SK-N-SH treated with all-trans-retinoic acid at 6 μM for 48 hours (cell line): Measurements from ENCODE around the gene SLC41A3.

Experiments used
- ATAC-seq: fragments of 200-7000 bp; cut with Tn5 transposase; 3 replicates; pipeline ENCODE4 v1.9.1; 2020; ENCODE audit warnings: mild to moderate bottlenecking, moderate library complexity
- ARNTL ChIP-seq: fragments of 450-650 bp; formaldehyde crosslinking; IDR thresholded peaks from 2 replicates; pipeline ENCODE4 v1.5.0; 2020; ENCODE audit warnings: low read depth, mild to moderate bottlenecking, moderate library complexity, borderline replicate concordance
- BACH2 ChIP-seq: fragments of 250-450 bp; sonication (Bioruptor Pico); IDR thresholded peaks from 2 replicates; pipeline ENCODE4 v1.9.0; 2021; ENCODE audit warnings: mild to moderate bottlenecking, borderline replicate concordance
- CREB5 ChIP-seq: fragments of 250-450 bp; sonication (Bioruptor Pico); IDR thresholded peaks from 2 replicates; pipeline ENCODE4 v1.5.1; 2020; ENCODE audit warnings: low read depth, mild to moderate bottlenecking, moderate library complexity
- CSDC2 ChIP-seq: fragments of 250-450 bp; sonication (Bioruptor Pico); IDR thresholded peaks from 2 replicates; pipeline ENCODE4 v1.5.0; 2020; ENCODE audit warnings: mild to moderate bottlenecking, moderate library complexity
- CSRNP3 ChIP-seq: fragments of 250-450 bp; sonication (Bioruptor Pico); IDR thresholded peaks from 2 replicates; pipeline ENCODE4 v1.5.1; 2021; ENCODE audit warnings: mild to moderate bottlenecking, moderate library complexity
- ESRRG ChIP-seq: fragments of 250-450 bp; sonication (Bioruptor Pico); IDR thresholded peaks from 2 replicates; pipeline ENCODE4 v1.6.1; 2021; ENCODE audit warnings: mild to moderate bottlenecking
- GLIS3 ChIP-seq: fragments of 250-450 bp; sonication (Bioruptor Pico); IDR thresholded peaks from 2 replicates; pipeline ENCODE4 v1.5.0; 2020; ENCODE audit warnings: mild to moderate bottlenecking, moderate library complexity
- ISL1 ChIP-seq: fragments of 250-450 bp; sonication (Bioruptor Pico); IDR thresholded peaks from 2 replicates; pipeline ENCODE4 v2.1.2; 2022; ENCODE audit warnings: mild to moderate bottlenecking, moderate library complexity
- OSR1 ChIP-seq: fragments of 250-450 bp; sonication (Bioruptor Pico); IDR thresholded peaks from 2 replicates; pipeline ENCODE4 v1.8.0; 2022; ENCODE audit warnings: moderate library complexity, mild to moderate bottlenecking, inconsistent platforms
- PATZ1 ChIP-seq: fragments of 250-450 bp; sonication (Bioruptor Pico); IDR thresholded peaks from 2 replicates; pipeline ENCODE4 v1.8.0; 2020; ENCODE audit warnings: mild to moderate bottlenecking, moderate library complexity, borderline replicate concordance
- POU6F1 ChIP-seq: fragments of 250-450 bp; sonication (Bioruptor Pico); IDR thresholded peaks from 2 replicates; pipeline ENCODE4 v1.8.0; 2021; ENCODE audit warnings: low read depth, mild to moderate bottlenecking, moderate library complexity, borderline replicate concordance
- PPARA ChIP-seq: fragments of 250-450 bp; sonication (Bioruptor Pico); IDR thresholded peaks from 2 replicates; pipeline ENCODE4 v1.5.0; 2020; ENCODE audit warnings: mild to moderate bottlenecking, borderline replicate concordance
- RARB ChIP-seq: fragments of 250-450 bp; sonication (Bioruptor Pico); IDR thresholded peaks from 2 replicates; pipeline ENCODE4 v1.8.0; 2021; ENCODE audit warnings: mild to moderate bottlenecking, moderate library complexity
- SNAI2 ChIP-seq: fragments of 250-450 bp; sonication (Bioruptor Pico); IDR thresholded peaks from 2 replicates; pipeline ENCODE4 v1.5.0; 2020; ENCODE audit warnings: mild to moderate bottlenecking, moderate library complexity
- TCF4 ChIP-seq: fragments of 250-450 bp; sonication (Bioruptor Pico); IDR thresholded peaks from 2 replicates; pipeline ENCODE4 v1.8.0; 2021; ENCODE audit warnings: mild to moderate bottlenecking, moderate library complexity, borderline replicate concordance
- TOX ChIP-seq: fragments of 250-450 bp; sonication (Bioruptor Pico); IDR thresholded peaks from 2 replicates; pipeline ENCODE4 v1.8.0; 2021; ENCODE audit warnings: mild to moderate bottlenecking, moderate library complexity, borderline replicate concordance
- ZC3H10 ChIP-seq: fragments of 250-450 bp; sonication (Bioruptor Pico); IDR thresholded peaks from 2 replicates; pipeline ENCODE4 v1.5.1; 2021; ENCODE audit warnings: mild to moderate bottlenecking, moderate library complexity
- ZFP3 ChIP-seq: fragments of 250-450 bp; sonication (Bioruptor Pico); IDR thresholded peaks from 2 replicates; pipeline ENCODE4 v1.5.0; 2020; ENCODE audit warnings: mild to moderate bottlenecking, moderate library complexity
- ZFP30 ChIP-seq: fragments of 450-650 bp; formaldehyde crosslinking; IDR thresholded peaks from 2 replicates; pipeline ENCODE4 v1.5.0; 2022; ENCODE audit warnings: mild to moderate bottlenecking, moderate library complexity
- ZNF565 ChIP-seq: fragments of 450-650 bp; formaldehyde crosslinking; conservative IDR thresholded peaks from 2 replicates; pipeline ENCODE4 v1.5.0; 2020; ENCODE audit warnings: low read depth, mild to moderate bottlenecking, moderate library complexity
- ZNF70 ChIP-seq: fragments of 450-650 bp; formaldehyde crosslinking; IDR thresholded peaks from 2 replicates; pipeline ENCODE4 v1.5.0; 2020; ENCODE audit warnings: mild to moderate bottlenecking, moderate library complexity
- ZNF8 ChIP-seq: fragments of 450-650 bp; formaldehyde crosslinking; IDR thresholded peaks from 2 replicates; pipeline ENCODE4 v1.5.0; 2020; ENCODE audit warnings: mild to moderate bottlenecking, moderate library complexity

Gene SLC41A3

GRCh38 chr3:126121074-126121473 lies 37.1 kb upstream of the SLC41A3 start:
- ATAC-seq: no peak
- no peak for TF ChIP-seq TCF4 (CRISPR knock-in tag)
- no peak for TF ChIP-seq ESRRG (CRISPR knock-in tag)
- no peak for TF ChIP-seq PPARA
- no peak for TF ChIP-seq CSRNP3 (CRISPR knock-in tag)
- TF ChIP-seq RARB (CRISPR knock-in tag): no peak
- TF ChIP-seq ZFP3 (CRISPR knock-in tag): no peak
- no peak for TF ChIP-seq POU6F1 (CRISPR knock-in tag)
- TF ChIP-seq ZNF8 (CRISPR knock-in tag): no peak
- TF ChIP-seq ZFP30 (CRISPR knock-in tag): no peak
- TF ChIP-seq BACH2: no peak
- no peak for TF ChIP-seq ZNF565 (CRISPR knock-in tag)

GRCh38 chr3:126119976-126120375 lies 36.1 kb upstream of the SLC41A3 start:
- no peak for TF ChIP-seq ZFP30 (CRISPR knock-in tag)
- TF ChIP-seq CREB5: no peak
- no peak for TF ChIP-seq ZC3H10 (CRISPR knock-in tag)
- no peak for TF ChIP-seq PATZ1
- no peak for TF ChIP-seq ZNF8 (CRISPR knock-in tag)
- TF ChIP-seq OSR1 (CRISPR knock-in tag): no peak
- no peak for TF ChIP-seq BACH2
- TF ChIP-seq TOX (CRISPR knock-in tag): no peak
- no peak for TF ChIP-seq ESRRG (CRISPR knock-in tag)
- TF ChIP-seq POU6F1 (CRISPR knock-in tag): no peak
- no peak for TF ChIP-seq PPARA
- no peak for TF ChIP-seq ZNF565 (CRISPR knock-in tag)
- TF ChIP-seq CSDC2 (CRISPR knock-in tag): no peak
- TF ChIP-seq, all 23 proteins: peak for 0
- no peak for ATAC-seq

- ATAC-seq: no peak
- TF ChIP-seq ZNF70 (CRISPR knock-in tag) (no peak), BACH2 (no peak), CSDC2 (CRISPR knock-in tag) (no peak), ARNTL (no peak), TOX (CRISPR knock-in tag) (no peak), CSRNP3 (CRISPR knock-in tag) (no peak), GLIS3 (CRISPR knock-in tag) (no peak), ZNF8 (CRISPR knock-in tag) (no peak), OSR1 (CRISPR knock-in tag) (no peak), ESRRG (CRISPR knock-in tag) (no peak), ISL1 (CRISPR knock-in tag) (no peak), TCF4 (CRISPR knock-in tag) (no peak), SNAI2 (no peak), CREB5 (no peak), ZFP3 (CRISPR knock-in tag) (no peak), PATZ1 (no peak), ZC3H10 (CRISPR knock-in tag) (no peak)
These were observed 35.2 kb upstream of the SLC41A3 start for GRCh38 chr3:126119008-126119675.
